ENCODE data around the gene ATF6. TPM values are rescaled to one million over a fixed set of nuclear protein-coding genes. Genes with fewer than 3 reads are reported as not detected.

ATF6 gene
- total RNA-seq, 5 donors from 2014 or later (not counting 1 experiment from before 2014, with no cell fraction given): 18.7 to 27.6 (median 21.9) TPM

- Histone ChIP-seq H3K9me3 (no peaks in the 10 kb centered on the region), H3K27ac (ENCODE audit: low read length) (no peak overlapping the region), H3K4me3 (ENCODE audit: control insufficient read depth in 1 of 2, extremely low read depth in 1 of 2, low read length in 1 of 2) (no peak overlapping the region), H3K27me3 (replicated peaks in 1 of 2; ENCODE audit: control insufficient read depth in 2 of 2, extremely low read depth in 1 of 2, insufficient read depth in 2 of 2, low read length in 1 of 2) (no peaks in the 10 kb centered on the region), H3K4me1 (ENCODE audit: control insufficient read depth in 1 of 2, extremely low read depth in 1 of 2, insufficient read depth in 2 of 2, low read length in 2 of 2) (no peaks in the 10 kb centered on the region), H3K36me3 (ENCODE audit: control insufficient read depth in 2 of 2, extremely low read depth in 1 of 2, insufficient read depth in 1 of 2, low read length in 1 of 2) (peaks cover 0 to 28% of the 10 kb centered on the region in 2 donors)
- Mint-ChIP-seq H3K9me3 (no peaks in the 10 kb centered on the region), H3K27me3 (no peaks in the 10 kb centered on the region), H3K36me3 (peaks cover 52% of the 10 kb centered on the region), H3K4me3 (no peak overlapping the region), H3K27ac (no peak overlapping the region), H3K4me1 (no peaks in the 10 kb centered on the region)
- POLR2A ChIA-PET: interaction anchor here in 1 of 2 donors (1.1 kb wide), 1 partner anchor 10 kb away, joined by 4 read pairs; no protein-coding TSS in a partner anchor
- whole genome bisulfite sequencing (ENCODE audit: insufficient coverage): no CpG with 5 or more reads among the region's 2 CpGs
- CTCF ChIA-PET: interaction anchor here in 1 of 2 donors (0.6 to 2.0 kb wide), 2 partner anchors 57 to 168 kb away, joined by 3 to 5 read pairs; no protein-coding TSS in a partner anchor
- no peak for DNase-seq
- no peak for ATAC-seq (replicated peaks in 1 of 4)
Observed at GRCh38 chr1:161868832-161869231, 102.7 kb downstream of the ATF6 start.

- ATAC-seq (replicated peaks in 1 of 4) (no peak), DNase-seq (no peak)
- ChIA-PET CTCF (interaction anchor here in 1 of 2 donors (0.6 to 2.0 kb wide), 3 partner anchors 11 to 168 kb away, joined by 3 to 5 read pairs (median 4); no protein-coding TSS in a partner anchor), POLR2A (interaction anchor here in 1 of 2 donors (1.1 kb wide), 1 partner anchor 11 kb away, joined by 4 read pairs; no protein-coding TSS in a partner anchor)
- no peaks in the 10 kb centered on the region for H3K27me3 ChIP-seq (replicated peaks in 1 of 2; ENCODE audit: control insufficient read depth in 2 of 2, extremely low read depth in 1 of 2, insufficient read depth in 2 of 2, low read length in 1 of 2)
- H3K27ac ChIP-seq (ENCODE audit: low read length): no peak overlapping the region
- no peaks in the 10 kb centered on the region for H3K27me3 Mint-ChIP-seq
- no peak overlapping the region for H3K4me3 ChIP-seq (ENCODE audit: control insufficient read depth in 1 of 2, extremely low read depth in 1 of 2, low read length in 1 of 2)
- H3K9me3 ChIP-seq: no peaks in the 10 kb centered on the region
- H3K4me3 Mint-ChIP-seq: no peak overlapping the region
- H3K4me1 Mint-ChIP-seq: no peaks in the 10 kb centered on the region
- H3K27ac Mint-ChIP-seq: no peak overlapping the region
- H3K36me3 ChIP-seq (ENCODE audit: control insufficient read depth in 2 of 2, extremely low read depth in 1 of 2, insufficient read depth in 1 of 2, low read length in 1 of 2): peaks cover 0 to 26% of the 10 kb centered on the region in 2 donors
- no peaks in the 10 kb centered on the region for H3K9me3 Mint-ChIP-seq
- H3K4me1 ChIP-seq (ENCODE audit: control insufficient read depth in 1 of 2, extremely low read depth in 1 of 2, insufficient read depth in 2 of 2, low read length in 2 of 2): no peaks in the 10 kb centered on the region
- peaks cover 50% of the 10 kb centered on the region for H3K36me3 Mint-ChIP-seq
Observed at GRCh38 chr1:161869291-161869690, 103.2 kb downstream of the ATF6 start.

- no peak overlapping the region for H3K27ac ChIP-seq (ENCODE audit: low read length)
- ATAC-seq (replicated peaks in 1 of 4): no peak
- no peaks in the 10 kb centered on the region for H3K27me3 ChIP-seq (replicated peaks in 1 of 2; ENCODE audit: control insufficient read depth in 2 of 2, extremely low read depth in 1 of 2, insufficient read depth in 2 of 2, low read length in 1 of 2)
- DNase-seq: no peak
- Mint-ChIP-seq H3K4me3 (no peak overlapping the region), H3K4me1 (no peaks in the 10 kb centered on the region), H3K9me3 (no peaks in the 10 kb centered on the region), H3K36me3 (peaks cover 37% of the 10 kb centered on the region), H3K27ac (no peak overlapping the region), H3K27me3 (no peaks in the 10 kb centered on the region)
- no peaks in the 10 kb centered on the region for H3K4me1 ChIP-seq (ENCODE audit: control insufficient read depth in 1 of 2, extremely low read depth in 1 of 2, insufficient read depth in 2 of 2, low read length in 2 of 2)
- ChIA-PET POLR2A (no interaction called here), CTCF (no interaction called here)
- peaks cover 0 to 17% of the 10 kb centered on the region in 2 donors for H3K36me3 ChIP-seq (ENCODE audit: control insufficient read depth in 2 of 2, extremely low read depth in 1 of 2, insufficient read depth in 1 of 2, low read length in 1 of 2)
- no peaks in the 10 kb centered on the region for H3K9me3 ChIP-seq
- H3K4me3 ChIP-seq (ENCODE audit: control insufficient read depth in 1 of 2, extremely low read depth in 1 of 2, low read length in 1 of 2): no peak overlapping the region
- 100% methylated on average over 2 of the region's 2 CpGs for WGBS (ENCODE audit: insufficient coverage)
Observed at GRCh38 chr1:161872506-161872905, 106.4 kb downstream of the ATF6 start.

DNA sequence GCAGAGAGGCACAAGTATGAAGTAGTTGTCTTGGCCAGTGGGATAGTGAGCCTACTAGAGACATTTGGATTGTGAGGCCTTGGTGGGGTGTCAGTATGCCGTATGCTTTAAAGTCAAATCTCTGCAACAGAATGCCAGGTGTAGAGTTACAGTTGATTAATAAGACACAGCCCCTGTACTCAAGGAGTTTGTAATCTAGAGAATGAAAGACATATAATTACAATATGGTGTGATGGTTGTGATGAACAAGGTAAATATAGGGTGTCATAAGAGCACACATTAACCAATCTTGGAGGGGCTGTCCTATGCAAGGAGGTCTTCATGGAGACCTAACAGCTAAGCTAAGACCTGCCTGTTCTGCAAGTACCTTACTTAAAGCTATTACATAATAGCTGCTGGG, 113.1 kb downstream of the ATF6 start:
- H3K4me3 Mint-ChIP-seq: no peak overlapping the region
- no peaks in the 10 kb centered on the region for H3K4me1 ChIP-seq (ENCODE audit: control insufficient read depth in 1 of 2, extremely low read depth in 1 of 2, insufficient read depth in 2 of 2, low read length in 2 of 2)

DNA sequence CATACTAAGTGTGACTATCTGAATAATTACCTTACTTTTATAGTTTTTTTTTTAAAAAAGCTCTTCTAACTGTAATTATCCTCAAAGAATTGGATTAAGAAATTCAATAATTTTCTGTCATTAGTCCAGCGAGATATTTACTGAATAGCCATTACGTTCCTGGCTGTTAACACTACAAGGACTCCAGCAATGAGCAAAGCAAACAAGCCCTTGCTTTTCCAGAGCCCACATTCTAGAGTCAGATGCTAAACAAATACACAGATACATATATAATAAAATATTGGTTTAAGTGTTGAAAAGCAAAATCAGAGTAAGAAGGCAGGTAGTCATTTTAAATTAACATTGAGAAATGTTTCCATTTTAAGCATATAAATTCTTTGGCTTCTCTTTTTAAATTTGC, 118.4 kb downstream of the ATF6 start:
- Histone ChIP-seq H3K27me3 (replicated peaks in 1 of 2; ENCODE audit: control insufficient read depth in 2 of 2, extremely low read depth in 1 of 2, insufficient read depth in 2 of 2, low read length in 1 of 2) (no peaks in the 10 kb centered on the region), H3K4me1 (ENCODE audit: control insufficient read depth in 1 of 2, extremely low read depth in 1 of 2, insufficient read depth in 2 of 2, low read length in 2 of 2) (no peaks in the 10 kb centered on the region), H3K4me3 (ENCODE audit: control insufficient read depth in 1 of 2, extremely low read depth in 1 of 2, low read length in 1 of 2) (no peak overlapping the region), H3K27ac (ENCODE audit: low read length) (no peak overlapping the region), H3K9me3 (no peaks in the 10 kb centered on the region), H3K36me3 (ENCODE audit: control insufficient read depth in 2 of 2, extremely low read depth in 1 of 2, insufficient read depth in 1 of 2, low read length in 1 of 2) (peaks cover 0 to 15% of the 10 kb centered on the region in 2 donors)
- Mint-ChIP-seq H3K27ac (no peak overlapping the region), H3K4me1 (peaks cover 0 to 11% (median 5%) of the 10 kb centered on the region in 3 donors), H3K36me3 (peaks cover 26% of the 10 kb centered on the region), H3K9me3 (no peaks in the 10 kb centered on the region), H3K4me3 (no peak overlapping the region), H3K27me3 (no peaks in the 10 kb centered on the region)
- no CpG with 5 or more reads among the region's 2 CpGs for WGBS (ENCODE audit: insufficient coverage)
- ChIA-PET POLR2A (interaction anchor here (0.6 kb wide), 3 partner anchors 14 to 96 kb away, joined by 3 to 7 read pairs (median 3); no protein-coding TSS in a partner anchor), CTCF (interaction anchor here (0.6 to 1.0 kb wide), 3 partner anchors 17 to 153 kb away, joined by 3 to 4 read pairs (median 3); no protein-coding TSS in a partner anchor)
- no peak for DNase-seq
- no peak for ATAC-seq (replicated peaks in 1 of 4)

More for the DNA sequence above, 113.1 kb downstream of the ATF6 start:
- Mint-ChIP-seq H3K4me1 (peaks cover 0 to 9% (median 0%) of the 10 kb centered on the region in 3 donors), H3K9me3 (no peaks in the 10 kb centered on the region), H3K27me3 (no peaks in the 10 kb centered on the region), H3K36me3 (peaks cover 3% of the 10 kb centered on the region), H3K27ac (no peak overlapping the region)
- Histone ChIP-seq H3K9me3 (no peaks in the 10 kb centered on the region), H3K36me3 (ENCODE audit: control insufficient read depth in 2 of 2, extremely low read depth in 1 of 2, insufficient read depth in 1 of 2, low read length in 1 of 2) (no peaks in the 10 kb centered on the region), H3K27ac (ENCODE audit: low read length) (no peak overlapping the region), H3K27me3 (replicated peaks in 1 of 2; ENCODE audit: control insufficient read depth in 2 of 2, extremely low read depth in 1 of 2, insufficient read depth in 2 of 2, low read length in 1 of 2) (no peaks in the 10 kb centered on the region), H3K4me3 (ENCODE audit: control insufficient read depth in 1 of 2, extremely low read depth in 1 of 2, low read length in 1 of 2) (no peak overlapping the region)
- no CpG with 5 or more reads among the region's 1 CpG for WGBS (ENCODE audit: insufficient coverage)
- ATAC-seq (replicated peaks in 1 of 4): no peak
- no peak for DNase-seq
- ChIA-PET CTCF (no interaction called here), POLR2A (no interaction called here)

- no CpG with 5 or more reads among the region's 1 CpG for WGBS (ENCODE audit: insufficient coverage)
- ChIA-PET POLR2A (interaction anchor here (0.6 kb wide), 3 partner anchors 15 to 510 kb away, joined by 3 to 6 read pairs (median 3); no protein-coding TSS in a partner anchor), CTCF (interaction anchor here in 1 of 2 donors (0.9 kb wide), 1 partner anchor 152 kb away, joined by 3 read pairs; no protein-coding TSS in a partner anchor)
- H3K36me3 ChIP-seq (ENCODE audit: control insufficient read depth in 2 of 2, extremely low read depth in 1 of 2, insufficient read depth in 1 of 2, low read length in 1 of 2): peaks cover 0 to 17% of the 10 kb centered on the region in 2 donors
- ATAC-seq (replicated peaks in 1 of 4) (no peak), DNase-seq (no peak)
- H3K4me1 ChIP-seq (ENCODE audit: control insufficient read depth in 1 of 2, extremely low read depth in 1 of 2, insufficient read depth in 2 of 2, low read length in 2 of 2): no peaks in the 10 kb centered on the region
- no peaks in the 10 kb centered on the region for H3K9me3 ChIP-seq
- no peaks in the 10 kb centered on the region for H3K27me3 ChIP-seq (replicated peaks in 1 of 2; ENCODE audit: control insufficient read depth in 2 of 2, extremely low read depth in 1 of 2, insufficient read depth in 2 of 2, low read length in 1 of 2)
- H3K4me1 Mint-ChIP-seq: peaks cover 0 to 11% (median 5%) of the 10 kb centered on the region in 3 donors
- H3K9me3 Mint-ChIP-seq: no peaks in the 10 kb centered on the region
- no peak overlapping the region for H3K27ac ChIP-seq (ENCODE audit: low read length)
- peaks cover 31% of the 10 kb centered on the region for H3K36me3 Mint-ChIP-seq
- H3K4me3 Mint-ChIP-seq: no peak overlapping the region
- H3K4me3 ChIP-seq (ENCODE audit: control insufficient read depth in 1 of 2, extremely low read depth in 1 of 2, low read length in 1 of 2): no peak overlapping the region
- H3K27me3 Mint-ChIP-seq: no peaks in the 10 kb centered on the region
- H3K27ac Mint-ChIP-seq: no peak overlapping the region
Observed at GRCh38 chr1:161885003-161885402, 118.9 kb downstream of the ATF6 start.
